Fibroblast of skin of abdomen (primary cell): ENCODE data around the gene CKAP2L. TPM values are rescaled to one million over a fixed set of nuclear protein-coding genes. Genes with fewer than 3 reads are reported as not detected.

ENCODE experiments used
- DNase-seq: peaks from one replicate; pipeline ENCODE4 v3.0.0-alpha.2; 2013
- polyA plus RNA-seq, 2 experiments: library from polyadenylated mRNA; unstranded; fragments of 120-200 nt; gene quantifications; one replicate each; pipeline ENCODE4 v1.2.1, GENCODE V29; 2013; ENCODE audit not compliant: insufficient read length in 2 of 2

CKAP2L gene, protein sequence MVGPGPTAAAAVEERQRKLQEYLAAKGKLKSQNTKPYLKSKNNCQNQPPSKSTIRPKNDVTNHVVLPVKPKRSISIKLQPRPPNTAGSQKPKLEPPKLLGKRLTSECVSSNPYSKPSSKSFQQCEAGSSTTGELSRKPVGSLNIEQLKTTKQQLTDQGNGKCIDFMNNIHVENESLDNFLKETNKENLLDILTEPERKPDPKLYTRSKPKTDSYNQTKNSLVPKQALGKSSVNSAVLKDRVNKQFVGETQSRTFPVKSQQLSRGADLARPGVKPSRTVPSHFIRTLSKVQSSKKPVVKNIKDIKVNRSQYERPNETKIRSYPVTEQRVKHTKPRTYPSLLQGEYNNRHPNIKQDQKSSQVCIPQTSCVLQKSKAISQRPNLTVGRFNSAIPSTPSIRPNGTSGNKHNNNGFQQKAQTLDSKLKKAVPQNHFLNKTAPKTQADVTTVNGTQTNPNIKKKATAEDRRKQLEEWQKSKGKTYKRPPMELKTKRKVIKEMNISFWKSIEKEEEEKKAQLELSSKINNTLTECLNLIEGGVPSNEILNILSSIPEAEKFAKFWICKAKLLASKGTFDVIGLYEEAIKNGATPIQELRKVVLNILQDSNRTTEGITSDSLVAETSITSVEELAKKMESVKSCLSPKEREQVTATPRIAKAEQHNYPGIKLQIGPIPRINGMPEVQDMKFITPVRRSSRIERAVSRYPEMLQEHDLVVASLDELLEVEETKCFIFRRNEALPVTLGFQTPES
- 11.5 TPM for polyA plus RNA-seq (2013, experiment 1 of 2; ENCODE audit: insufficient read length)
- polyA plus RNA-seq (2013, experiment 2 of 2; ENCODE audit: insufficient read length), result 13.6 TPM

DNA sequence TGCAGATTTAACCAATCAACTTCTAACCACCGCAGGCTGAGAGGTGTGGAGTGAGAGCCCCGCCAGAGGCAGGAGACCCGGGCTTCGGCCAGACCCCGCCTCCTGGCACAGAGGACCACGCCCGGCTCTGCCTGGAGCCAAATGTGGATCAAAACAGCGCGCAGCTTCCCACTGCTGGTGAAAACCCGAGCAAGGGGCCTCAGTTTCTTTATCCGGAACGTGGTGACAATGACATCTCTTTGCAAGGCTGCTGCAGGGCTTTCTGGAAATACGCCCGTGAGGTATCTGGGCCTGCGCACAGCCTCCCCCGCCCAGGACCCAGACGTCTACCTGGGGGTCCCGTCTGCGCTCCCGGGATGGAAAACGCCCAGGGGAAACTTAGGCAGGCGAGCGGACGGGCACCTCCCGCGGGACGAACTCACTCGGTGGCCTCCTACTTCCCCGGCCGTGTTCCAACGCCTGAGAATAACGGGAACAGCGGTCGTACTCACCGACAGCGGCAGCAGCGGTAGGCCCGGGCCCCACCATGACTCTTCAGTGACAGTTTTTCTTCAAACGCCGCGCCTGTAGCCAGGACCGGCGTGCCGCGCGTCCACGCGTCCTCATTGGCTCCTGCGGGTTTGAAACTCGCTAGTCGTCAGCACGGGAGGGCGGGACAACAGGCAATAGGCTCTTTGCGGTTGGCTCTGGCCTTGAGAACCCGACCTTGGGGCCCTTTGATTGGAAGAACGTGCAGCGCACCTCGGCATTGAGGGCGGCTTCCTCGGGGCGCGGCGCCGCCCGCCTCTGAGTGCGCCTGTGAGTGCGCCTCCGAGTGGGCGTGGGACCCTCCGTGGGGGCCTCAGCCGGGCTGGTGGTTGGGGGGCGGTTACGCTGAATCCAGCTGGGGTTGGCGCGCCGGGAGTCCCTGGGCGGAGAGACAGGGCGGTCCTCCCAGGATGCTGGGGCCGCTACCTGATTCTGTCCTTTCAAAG, at the start of gene CKAP2L:
Gene CKAP2L, minus strand, starts transcription at position 539 of the 974 bp plus-strand sequence. Its CDS starts 11 bp downstream, at position 528.
- DNase-seq, result peak; percentile 98

DNA sequence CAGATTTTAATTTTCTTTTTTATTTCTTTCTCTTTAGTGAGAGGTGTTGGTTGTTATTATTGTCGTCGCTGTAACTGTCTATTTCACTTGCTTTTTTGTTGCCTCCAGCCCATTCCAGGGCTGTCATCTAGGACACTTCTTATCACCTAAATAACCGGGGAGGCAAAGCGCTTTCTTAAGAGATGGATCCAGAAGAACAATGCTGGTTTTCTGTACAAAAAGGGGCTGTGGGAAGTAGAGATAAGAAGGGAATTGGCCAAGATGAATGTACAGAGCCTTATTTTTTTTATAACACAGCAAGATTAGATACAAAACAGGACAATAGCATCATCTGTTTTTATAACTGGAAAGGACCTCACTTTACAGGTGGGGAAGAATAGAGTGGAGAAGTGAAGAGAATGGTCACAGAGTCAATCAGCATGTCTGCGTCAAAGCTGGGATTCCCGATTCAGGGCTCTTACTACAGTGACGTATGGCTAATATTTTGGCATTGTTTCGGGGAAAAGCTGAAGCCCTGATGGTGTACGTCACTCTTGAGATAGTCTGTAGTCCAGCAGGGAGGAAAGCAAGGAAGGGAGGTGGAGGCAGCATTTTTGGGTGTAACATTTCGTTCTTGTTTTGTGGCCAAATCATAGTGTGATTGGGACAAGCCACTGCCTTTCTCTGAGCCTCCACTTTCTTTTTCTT, 49.0 kb upstream of the CKAP2L start:
- DNase-seq, result no peak

DNA sequence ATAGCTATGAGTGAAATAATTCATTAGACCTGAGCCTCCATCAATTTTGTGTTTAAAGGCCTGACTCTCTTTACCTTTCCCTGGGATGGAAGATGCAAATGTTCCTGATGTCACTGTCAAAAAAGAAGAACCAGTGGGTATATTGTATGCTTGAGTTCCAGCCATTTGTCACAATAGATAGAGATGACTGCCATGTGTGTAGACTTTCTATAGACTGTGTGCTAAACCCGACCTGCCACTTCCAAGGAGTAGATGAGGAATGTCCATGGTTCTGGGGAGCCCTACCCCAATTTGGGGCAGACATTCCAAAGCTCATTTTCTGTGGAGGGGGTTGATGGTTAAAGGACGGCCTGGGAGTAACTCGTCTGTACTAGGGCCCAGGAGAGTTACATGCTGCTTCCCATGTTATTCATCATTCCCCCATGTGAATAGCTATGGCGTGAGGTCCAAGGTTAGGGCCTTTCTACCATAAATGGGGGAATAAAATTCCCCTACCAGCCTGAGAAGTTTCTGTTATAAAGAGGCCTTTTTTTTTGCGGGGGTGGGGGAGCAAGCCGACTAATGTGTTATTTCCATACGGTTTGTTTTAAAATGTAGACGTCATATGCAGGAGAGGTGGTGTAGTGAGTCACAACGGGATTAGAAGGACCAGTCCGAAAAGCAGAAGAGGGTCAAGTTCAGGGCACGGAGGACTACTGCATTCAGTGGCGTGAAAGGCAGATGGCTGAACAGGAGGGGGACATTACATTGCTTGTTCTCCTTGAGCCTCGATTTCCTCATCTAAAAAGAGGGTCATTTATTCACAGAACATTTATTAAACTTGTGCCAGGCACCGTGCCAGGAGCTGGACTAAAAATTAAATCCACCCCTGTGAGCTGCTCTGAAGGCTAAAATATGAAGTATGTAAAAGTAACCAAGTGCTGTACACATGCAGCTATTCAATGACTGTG, 48.2 kb upstream of the CKAP2L start:
- DNase-seq, result peak; percentile 93

DNA sequence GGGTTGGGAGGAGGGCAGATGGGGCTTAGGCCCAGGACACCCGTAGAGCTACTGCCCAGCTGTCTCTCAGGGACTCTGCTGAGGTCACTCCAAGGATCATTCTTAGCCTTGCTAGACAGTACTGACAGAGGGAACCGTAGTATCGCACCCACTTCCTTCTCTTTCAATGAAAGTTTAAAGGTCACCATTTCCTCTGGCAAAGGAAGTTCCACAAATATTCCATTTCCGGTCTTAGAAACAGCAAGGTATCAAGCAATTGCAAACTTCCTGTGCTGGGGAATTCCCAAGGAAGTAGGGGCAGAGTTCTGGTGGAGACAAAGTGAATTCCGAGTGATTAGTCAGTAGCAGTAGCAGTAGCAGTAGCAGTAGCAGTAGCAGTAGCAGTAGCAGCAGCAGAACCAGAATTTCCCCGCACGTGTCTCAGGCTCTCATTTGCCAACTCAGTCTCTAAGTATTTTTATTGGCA, 47.5 kb upstream of the CKAP2L start:
- DNase-seq, result peak; percentile 95

DNA sequence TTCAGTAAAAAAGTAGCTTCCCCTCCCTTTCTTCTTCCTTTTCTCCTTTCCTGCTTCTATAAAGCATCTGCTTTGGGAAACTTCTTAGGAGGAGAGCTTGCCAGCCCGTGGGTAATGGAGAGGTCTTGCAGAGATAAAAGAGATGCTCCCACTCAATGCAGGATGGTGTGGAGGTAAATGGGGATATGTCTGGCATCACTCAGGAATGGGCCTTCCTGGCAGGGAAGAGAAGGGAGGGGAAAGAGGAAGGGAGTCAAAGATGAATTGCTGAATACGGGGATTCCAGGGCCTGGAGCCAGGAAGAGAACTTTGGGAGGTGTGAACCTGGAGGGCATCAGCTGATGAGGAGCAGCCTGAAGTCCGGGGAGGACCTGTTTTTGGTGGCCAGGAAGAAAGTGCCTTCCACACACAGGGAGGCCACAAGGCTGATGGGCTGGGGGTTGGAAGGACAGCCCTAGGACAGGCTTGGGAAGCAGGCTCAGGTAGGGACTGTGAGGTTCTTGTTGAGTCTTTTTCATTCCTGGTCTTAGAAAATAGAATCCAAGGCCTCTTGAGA, 46.9 kb upstream of the CKAP2L start:
- DNase-seq, result no peak

DNA sequence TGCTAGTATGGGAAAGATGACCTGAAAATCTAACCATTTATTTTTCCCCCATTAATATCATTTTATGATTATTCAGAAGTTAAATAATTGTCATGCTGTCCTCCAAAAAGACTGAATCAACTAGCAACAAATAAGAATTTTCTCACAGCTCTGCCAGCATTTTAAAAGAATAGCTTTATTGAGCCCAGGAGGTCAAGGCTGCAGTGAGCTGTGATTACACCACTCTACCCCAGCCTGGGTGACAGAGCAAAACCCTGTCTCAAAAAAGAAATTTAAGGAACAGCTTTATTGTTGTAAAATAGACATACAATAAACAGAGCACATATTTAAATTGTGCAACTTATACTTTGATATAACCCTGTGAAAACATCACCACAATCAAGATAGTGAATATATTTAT, 44.7 kb upstream of the CKAP2L start:
- no peak for DNase-seq

DNA sequence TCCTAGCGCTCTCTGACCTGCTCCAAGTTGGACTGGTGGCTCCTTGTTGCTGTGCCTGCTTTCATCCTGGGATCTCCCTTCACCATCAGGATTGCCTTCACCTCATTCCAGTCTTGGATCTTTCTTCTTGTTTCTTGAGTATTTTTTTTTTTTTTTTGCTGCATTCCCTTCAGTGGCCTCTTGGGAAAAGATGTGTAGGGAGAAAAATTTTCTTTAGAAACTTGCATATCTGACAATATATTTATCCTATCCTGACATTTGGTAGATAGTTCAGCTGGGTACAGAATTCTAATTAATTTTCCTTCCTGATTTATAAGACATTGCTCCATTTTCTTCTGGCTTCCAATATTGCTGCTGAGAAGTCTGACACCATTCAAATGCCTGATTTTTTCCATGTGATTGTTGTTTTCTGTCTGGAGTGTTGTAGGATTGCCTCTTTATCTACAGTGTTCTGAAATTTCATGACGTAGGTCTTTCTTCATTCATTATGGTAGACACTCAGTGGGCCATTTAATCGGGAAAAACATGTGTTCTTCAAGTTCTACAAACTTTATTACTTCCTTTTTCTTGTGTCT, 42.9 kb upstream of the CKAP2L start:
- DNase-seq, result no peak

DNA sequence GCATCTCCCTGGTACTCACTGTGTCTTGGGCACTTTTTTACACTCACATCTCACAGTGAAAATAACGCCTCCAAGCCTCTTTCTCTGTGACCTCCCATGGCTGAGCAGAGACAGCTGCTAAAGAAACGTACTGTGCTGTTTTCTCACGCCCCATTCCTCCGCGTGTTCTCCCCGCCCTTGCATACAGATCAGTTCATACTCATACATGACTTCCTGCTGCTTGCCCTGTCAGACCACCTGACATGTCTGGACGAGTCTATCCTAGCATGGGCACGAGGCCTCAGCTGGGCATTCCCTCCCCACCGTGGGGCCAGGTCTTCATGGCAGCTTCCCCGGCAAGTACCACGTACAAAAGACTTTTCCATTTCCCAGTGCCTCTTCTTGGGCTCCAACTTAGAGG, 41.1 kb upstream of the CKAP2L start:
- no peak for DNase-seq

DNA sequence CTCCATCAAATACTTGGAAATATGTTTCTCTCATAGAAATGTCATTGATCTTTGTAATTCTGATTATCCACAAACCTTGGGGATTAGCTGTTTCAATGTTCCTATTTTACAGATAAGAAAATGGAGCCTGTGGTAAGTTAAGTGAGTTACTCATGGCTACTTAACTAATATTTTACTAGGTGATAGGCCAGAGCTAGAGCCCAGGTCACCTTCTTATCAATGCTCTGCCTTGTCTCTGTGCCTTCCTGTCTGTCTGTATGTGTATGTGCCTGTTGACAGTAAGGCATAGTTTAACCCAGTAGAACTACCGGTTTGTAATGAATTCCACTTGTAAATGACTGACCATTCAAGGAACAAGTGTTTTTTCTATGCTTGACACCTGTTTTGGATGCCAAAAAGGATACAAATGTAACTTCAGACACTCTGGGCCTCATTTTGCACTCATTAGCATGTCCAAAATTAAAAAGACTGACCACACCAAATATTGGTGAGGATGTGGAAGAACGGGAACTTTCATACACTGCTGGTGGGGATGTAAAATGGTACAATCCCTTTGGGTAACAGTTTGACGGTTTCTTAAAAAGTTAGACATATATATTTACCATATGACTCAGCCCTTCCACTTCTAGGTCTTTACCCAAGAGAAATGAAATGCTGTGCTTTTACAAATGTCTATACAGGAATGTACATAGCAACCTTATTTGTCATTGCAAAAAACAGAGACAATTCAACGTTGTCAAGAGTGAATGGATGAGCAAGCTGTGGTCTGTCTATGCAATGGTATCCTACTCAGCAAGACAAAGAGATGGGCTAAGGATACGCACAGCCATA, 39.5 kb upstream of the CKAP2L start:
- DNase-seq, result peak; percentile 93

DNA sequence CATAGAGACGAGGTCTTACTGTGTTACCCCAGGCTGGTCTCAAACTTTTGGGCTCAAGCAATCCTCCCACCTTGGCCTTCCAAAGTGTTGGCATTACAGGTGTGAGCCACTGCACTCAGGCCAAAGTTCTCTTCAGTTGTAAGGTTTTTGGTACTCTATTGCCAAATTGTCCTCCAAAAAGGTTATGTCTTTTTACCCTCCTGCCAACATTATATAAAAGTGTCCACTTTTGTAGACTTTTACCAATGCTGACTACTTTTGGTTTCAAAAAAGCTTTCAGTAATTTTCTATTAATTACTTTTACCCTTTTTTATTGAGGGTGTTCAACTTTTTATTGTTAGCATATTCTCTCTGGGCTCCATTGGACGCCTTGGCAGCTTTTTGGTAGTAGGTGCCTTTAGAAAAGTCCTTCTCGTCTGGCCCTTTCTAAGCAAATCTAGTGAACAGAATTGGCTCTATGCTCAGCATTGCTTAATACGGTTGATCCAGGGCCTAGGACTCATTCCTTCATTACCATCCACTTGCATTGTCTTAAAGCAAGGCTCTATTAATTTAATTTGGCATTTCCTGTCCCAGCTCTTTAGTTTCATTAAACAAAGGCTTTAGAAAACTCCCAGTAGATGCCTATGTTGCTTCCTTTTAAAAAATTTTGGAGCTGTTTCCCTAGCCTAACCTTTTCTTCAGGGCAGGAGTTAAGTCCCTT, 36.6 kb upstream of the CKAP2L start:
- no peak for DNase-seq

DNA sequence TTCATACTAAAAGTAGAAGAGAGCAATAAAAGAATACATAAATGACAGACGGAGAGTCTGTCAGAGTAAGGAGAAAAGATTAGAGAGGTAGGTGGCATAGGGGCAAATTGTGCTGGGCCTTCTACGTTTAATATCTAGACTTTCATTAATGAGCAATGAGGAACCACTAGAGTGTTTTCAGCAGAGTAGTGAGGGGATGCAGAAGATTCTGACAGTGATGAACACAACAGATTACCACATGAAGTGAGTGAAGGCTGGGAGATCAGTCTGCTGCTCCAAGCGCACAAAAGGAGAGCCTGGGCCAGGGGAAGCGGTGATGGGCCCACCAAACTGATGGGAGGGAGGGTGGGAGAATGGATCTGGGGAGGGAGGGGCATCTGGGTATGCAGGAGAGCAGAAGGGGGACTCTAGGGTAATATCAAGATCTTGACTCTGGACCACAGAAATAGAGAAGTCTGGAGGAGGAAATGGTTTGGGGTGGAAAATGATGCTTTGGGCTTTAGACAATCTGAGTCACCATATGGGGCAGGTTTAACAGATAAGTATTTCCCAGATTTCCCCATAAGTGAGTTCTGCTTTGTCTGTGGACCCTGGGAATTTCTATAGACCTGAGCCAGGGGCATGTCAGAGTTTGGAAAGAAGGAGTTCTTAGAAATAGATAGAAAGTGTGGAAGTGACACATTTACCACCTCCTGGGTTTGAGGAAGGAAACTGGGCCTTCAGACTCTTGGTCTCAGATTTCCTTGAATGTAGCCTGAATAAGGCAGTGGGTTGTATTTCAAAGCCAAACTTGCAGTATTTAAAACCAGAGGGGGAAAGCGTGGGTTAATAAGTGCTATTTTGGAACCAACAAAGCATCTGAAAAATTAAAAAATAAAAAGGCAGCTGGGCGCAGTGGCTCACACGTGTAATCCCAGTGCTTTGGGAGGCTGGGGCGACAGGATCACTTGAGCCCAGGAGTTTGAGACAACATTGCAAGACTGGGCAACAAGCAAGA, 34.9 kb upstream of the CKAP2L start:
- DNase-seq, result peak; percentile 18

DNA sequence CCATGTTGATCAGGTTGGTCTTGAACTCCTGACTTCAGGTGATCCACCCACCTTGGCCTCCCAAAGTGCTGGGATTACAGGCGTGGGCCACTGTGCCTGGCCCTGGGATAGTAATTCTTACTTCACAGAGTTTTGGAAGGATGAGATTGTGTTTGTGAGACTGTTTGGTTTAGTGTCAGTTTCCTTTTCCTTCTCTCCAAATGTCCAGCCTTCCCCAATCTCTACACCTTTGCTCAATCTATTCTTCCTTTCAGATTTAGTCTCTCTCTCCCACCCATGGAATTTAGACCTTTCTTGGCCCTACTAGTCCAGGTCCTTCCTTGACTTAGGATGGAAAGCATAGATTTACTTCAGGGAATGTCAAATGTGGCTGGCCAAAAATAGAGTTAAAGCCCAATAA, 32.1 kb upstream of the CKAP2L start:
- no peak for DNase-seq

DNA sequence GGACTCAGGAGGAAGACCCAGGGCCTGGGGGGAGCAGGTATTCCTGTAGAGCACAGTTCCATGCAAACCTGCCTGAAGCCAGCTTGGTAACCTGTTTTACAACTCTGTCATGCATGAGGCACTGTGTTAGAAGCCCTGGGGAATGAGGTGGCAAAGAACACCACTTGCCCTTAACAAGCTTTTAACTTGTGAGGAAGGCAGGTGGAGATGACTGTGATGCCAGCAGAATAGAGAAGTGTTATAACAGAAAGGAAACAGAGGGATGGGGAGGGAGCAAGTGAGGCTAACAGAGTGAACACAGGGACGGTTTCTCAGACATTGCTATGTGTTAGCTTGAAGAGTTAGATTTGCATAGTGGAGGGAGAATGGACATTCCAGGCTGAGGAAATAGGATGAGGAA, 31.4 kb upstream of the CKAP2L start:
- DNase-seq, result no peak

DNA sequence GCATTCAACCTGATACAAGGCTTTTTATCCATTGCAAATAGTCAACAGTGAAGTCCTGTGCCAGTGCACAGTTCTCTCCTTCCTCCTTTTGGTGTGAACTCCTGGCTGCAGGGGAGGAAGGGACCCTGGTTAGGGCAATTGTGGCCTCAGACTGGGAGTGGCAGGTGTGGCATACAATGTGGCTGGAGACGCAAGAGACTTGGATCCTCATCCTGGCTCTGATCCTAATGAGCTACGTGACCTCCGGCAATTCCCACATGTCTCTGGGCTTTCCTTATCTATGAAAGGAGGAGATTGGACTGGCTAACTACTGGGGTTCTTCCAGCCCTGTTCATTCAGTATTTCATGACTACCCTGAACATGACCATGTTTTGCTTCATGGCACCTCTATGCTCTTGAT, 30.4 kb upstream of the CKAP2L start:
- DNase-seq, result no peak

DNA sequence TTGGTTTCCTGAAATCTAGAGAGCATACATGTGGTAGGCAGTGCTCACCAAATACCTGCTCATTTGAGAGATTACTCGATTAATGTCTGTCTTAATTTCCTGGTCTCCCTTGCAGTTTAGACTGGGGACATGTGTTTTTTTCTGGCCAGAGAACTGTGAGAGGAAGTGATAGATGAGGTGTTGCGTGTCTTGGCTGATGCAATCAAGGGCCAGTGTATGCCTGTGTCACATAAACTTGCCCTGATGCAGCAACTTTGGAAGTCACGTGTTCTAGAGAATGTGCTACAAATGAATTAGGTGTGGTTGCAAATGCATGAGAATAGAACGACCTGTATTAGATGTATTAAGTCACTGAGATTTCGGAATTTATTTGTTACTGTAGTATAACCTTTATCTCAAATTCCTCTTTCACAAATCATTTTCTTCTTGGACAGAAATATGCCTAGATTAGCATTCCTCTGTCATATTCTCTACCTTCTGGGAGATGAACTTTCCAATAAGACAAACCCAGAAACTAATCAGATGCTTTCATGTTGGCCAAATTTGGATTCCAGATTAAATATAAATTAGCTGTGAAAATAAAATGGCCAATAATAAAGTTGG, 29.8 kb upstream of the CKAP2L start:
- peak; percentile 94 for DNase-seq

DNA sequence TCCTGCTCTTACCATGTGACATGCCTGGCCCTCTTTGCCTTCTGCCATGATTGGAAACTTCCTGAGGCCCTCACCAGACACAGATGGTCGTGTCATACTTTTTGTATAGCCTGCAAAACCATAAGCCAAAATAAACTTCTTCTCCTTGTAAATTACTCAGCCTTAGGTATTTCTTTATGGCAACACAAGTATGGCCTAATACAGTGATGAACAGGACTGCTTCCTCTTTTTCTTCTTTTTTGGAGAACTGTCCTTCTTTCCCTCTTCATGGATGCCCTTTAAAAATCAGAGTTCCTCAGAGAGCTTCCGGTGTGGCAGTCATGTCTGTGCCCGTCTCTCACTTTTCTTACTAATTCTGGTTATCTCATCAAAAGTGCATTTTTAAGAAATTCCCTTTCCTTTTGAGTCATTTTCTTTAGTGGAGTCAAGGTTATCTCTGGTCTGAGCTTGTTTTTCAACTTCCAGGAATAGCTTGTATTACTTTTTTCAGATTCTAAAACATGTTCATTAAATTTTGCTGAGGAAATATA, 29.1 kb upstream of the CKAP2L start:
- DNase-seq, result peak; percentile 47
